Measurements from ENCODE around the gene RFC3.

Gene RFC3

GRCh38 chr13:33869005-33869404 is 51.1 kb downstream of the RFC3 start:
- DNase-seq, result no peak

- peak; percentile 87 for DNase-seq
Measured at GRCh38 chr13:33870046-33870668, 52.2 kb downstream of the RFC3 start.

GRCh38 chr13:33871207-33872004 is 53.5 kb downstream of the RFC3 start:
- no peak for DNase-seq

- no peak for DNase-seq
Measured at GRCh38 chr13:33872005-33872351, 54.0 kb downstream of the RFC3 start.

GRCh38 chr13:33873251-33873908 is 55.4 kb downstream of the RFC3 start:
- DNase-seq, result no peak

- no peak for DNase-seq
Measured at GRCh38 chr13:33874871-33875270, 56.9 kb downstream of the RFC3 start.

- DNase-seq, result no peak
Measured at GRCh38 chr13:33875618-33876401, 57.9 kb downstream of the RFC3 start.

- DNase-seq, result no peak
Measured at GRCh38 chr13:33876716-33877394, 58.9 kb downstream of the RFC3 start.

- DNase-seq, result no peak
Measured at GRCh38 chr13:33879118-33879517, 61.2 kb downstream of the RFC3 start.

- DNase-seq, result no peak
Measured at GRCh38 chr13:33882804-33883203, 64.9 kb downstream of the RFC3 start.

GRCh38 chr13:33884531-33885220 is 66.7 kb downstream of the RFC3 start:
- no peak for DNase-seq

All from NCI-H2171 treated with DMSO at 0.1 percent for 48 hours (cell line).